Activated T-cell treated with anti-CD3 and anti-CD28 coated beads for 24 hours (primary cell): Measurements from ENCODE around the gene GAPDHS.
A peak's percentile ranks its signal among the peaks of the same experiment; 100 is the strongest.

Source experiments
- DNase-seq: peaks from one replicate; pipeline ENCODE4 v3.0.0-alpha.2; 2020; ENCODE audit warnings: low read depth

The GAPDHS gene

DNA sequence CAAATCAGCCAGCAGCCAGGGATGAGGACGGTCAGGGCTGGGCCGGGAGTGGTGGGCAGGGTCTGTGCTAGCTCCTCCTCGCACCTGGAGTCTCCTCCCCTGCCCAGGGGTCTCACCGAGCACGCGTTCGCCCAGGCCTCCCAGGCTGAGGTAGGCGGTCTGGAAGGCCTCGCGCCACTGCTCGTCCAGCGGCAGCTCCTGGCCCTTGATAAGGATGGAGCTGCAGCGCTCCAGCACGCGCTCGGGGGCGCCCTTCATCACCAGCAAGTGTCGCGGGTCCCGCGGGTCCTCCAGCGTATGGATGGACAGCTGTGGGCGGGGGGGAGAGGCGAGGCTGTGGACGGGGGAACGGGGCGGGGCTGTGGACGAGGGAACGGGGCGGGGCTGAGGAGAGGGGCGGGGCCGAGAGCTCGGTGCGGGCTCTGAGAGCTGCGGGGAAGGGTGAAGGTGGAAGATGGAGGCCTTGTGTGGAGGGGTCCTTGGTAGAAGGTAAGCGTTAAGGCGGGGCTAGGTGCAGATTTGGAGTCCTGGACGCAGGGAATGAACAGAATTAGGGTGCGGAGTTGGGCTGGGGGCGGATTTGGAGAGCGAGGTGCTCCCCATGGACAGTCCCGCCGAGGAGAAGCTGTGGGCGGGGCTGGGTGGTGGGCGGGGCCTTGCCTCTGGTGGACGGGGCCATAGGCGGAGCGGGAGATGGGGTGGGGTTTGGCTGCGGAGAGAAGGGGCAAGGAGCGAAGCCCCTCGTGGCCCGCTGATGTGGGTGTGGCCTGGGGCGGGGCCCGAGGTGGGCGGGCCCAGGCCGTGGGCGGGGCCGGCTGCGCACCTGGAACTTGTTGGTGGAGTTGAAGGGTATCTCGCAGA is 24.5 kb downstream of the GAPDHS start:
- DNase-seq, result peak; percentile 45

DNA sequence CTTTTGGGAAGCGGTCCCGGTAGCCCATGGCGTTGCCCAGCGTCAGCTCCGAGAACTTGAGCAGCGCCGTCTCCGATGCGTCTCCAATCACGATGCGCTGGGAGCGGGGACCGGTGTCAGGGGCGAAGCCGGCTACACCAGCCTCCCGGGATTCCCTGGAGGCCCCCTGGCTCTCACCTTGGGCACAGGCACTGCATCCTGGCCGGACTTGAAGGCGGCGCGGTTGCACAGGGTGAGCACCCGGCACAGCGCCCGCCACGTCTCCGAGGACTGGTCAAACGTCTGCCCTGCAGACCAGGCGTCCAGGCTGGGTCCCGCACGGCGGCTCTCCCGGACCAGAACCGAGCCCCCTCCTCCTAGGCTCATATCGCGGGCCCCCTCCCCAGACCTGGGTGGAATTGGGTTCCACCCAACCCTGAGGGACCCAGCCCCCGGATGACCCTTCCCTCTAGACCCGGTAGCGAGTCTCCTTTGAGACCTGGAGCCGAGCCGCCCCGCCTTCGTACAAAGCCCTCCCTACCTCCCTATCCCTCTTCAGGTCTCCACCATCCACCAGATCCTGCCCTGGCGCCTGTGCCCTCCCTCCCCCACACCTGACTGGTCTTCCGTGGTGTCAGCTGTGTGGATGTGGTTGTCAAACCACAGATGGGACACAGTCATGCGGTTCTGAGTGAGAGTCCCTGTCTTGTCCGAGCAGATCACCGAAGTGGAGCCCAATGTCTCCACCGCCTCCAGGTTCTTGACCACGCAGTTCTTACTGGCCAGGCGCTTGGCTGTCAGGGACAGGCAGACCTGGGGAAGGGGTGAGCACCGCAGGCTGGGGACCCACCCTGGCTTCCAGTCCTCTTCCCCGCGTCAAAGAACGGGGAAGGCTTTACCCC is 25.4 kb downstream of the GAPDHS start:
- DNase-seq, result no peak

- no peak for DNase-seq
Observed at GRCh38 chr19:35559281-35559659, 26.0 kb downstream of the GAPDHS start.

DNA sequence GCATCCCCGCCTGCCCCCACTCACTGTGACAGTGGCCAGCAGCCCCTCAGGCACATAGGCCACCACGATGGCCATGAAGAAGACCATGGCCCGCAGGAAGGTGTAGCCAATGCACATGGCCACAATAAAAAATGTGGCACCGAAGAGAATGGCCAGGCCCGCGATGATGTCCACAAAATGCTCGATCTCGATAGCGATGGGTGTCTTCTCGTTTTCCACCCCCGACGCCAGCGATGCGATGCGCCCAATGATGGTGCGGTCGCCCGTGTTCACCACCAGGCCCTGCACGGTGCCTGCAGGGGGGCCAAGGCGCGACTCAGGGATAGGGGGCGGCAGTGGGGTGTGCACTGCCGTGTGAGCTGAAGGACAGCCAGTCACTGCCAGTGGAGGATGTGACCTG is 26.5 kb downstream of the GAPDHS start:
- DNase-seq, result no peak

DNA sequence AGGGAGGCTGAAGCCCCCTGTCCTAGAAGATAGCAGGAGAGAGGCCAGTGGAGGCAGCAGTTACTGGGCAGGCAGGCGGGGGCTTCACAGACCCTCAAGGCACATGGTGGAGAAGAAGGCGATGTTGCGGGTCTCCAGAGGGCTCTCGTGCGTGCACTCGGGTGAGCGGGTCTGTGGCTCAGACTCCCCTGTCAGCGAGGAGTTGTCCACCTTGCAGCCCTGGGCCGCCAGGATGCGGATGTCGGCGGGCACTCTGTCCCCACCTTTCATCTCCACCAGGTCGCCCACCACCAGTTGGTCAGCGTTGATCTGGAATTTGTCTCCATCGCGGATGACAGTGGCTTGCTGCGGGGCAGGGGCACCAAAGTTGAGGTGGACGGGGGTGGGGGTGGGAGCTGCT is 27.0 kb downstream of the GAPDHS start:
- DNase-seq, result no peak

DNA sequence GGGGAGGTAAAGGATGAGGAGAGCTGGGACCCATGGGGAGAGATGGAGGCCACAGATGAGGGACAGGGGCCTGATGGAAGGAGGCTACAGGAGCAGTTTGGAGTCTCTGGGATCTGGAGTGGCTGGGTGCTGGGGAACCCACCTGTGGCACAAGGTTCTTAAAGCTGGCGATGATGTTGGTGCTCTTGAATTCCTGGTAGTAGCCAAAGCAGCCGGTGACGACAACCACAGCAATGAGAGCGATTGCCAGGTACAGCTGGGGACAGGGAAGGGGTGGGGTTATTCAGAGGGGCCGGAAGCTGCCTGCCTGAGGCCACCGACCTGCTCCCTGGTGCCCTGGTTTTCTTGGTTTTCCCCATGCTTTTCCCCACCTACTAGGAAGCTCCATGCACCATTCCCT is 27.4 kb downstream of the GAPDHS start:
- no peak for DNase-seq

DNA sequence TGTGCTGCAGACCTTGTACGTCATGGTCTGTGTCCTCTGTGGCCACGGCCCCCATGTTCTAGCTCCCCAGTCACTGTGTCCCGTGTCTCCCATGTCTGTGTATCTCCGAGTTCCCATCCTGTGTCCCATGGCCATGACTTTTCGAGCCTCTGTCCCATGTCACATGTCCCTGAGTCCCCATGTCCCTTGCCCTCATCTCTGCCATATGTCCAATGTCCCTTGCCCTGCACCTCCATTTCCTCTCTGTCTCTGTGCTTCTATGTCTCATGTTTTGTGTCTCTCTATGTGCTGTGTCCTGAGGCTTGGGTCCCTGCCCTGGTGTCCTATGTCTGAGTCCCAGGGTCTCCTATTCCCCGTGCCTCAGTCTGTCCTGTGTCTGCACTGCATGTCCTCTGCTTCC is 28.2 kb downstream of the GAPDHS start:
- no peak for DNase-seq

GRCh38 chr19:35562336-35562735 is 29.1 kb downstream of the GAPDHS start:
- no peak for DNase-seq

GRCh38 chr19:35562776-35563175 is 29.5 kb downstream of the GAPDHS start:
- DNase-seq, result no peak

DNA sequence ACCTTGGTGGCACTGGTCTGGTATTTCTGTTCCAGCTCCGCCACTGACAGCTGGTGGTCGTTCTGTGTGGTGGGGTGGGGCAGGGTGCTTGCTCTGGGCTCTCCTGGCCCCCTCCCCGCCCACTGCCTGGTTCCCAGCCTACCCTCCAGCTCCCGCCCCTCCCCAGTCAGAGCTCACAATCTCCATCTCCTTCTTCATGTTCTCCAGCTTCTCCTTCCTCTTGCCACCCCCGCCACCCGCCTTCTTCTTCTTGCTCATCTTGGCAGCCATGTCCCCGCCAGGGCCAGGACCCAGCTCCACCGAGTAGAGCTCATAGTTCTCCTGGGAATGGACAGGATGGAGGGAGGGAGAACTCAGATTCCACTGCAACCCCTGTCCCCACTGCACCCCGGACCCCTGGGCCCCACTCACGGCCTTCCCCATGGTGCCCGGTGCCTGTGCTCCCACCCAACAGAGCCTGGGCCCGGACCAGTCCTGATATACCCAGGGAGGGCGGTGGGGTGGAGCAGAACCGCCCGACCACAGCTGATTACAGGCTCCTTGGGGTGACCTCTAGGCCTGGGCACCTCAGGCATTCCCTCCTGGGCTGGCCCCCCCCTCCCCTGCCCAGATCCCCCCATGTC is 30.1 kb downstream of the GAPDHS start, which contains the start of gene ATP4A:
Gene ATP4A (minus strand): TSS at position 452 of the 623 bp plus-strand sequence. CDS start 29 bp downstream, at position 423.
- no peak for DNase-seq

DNA sequence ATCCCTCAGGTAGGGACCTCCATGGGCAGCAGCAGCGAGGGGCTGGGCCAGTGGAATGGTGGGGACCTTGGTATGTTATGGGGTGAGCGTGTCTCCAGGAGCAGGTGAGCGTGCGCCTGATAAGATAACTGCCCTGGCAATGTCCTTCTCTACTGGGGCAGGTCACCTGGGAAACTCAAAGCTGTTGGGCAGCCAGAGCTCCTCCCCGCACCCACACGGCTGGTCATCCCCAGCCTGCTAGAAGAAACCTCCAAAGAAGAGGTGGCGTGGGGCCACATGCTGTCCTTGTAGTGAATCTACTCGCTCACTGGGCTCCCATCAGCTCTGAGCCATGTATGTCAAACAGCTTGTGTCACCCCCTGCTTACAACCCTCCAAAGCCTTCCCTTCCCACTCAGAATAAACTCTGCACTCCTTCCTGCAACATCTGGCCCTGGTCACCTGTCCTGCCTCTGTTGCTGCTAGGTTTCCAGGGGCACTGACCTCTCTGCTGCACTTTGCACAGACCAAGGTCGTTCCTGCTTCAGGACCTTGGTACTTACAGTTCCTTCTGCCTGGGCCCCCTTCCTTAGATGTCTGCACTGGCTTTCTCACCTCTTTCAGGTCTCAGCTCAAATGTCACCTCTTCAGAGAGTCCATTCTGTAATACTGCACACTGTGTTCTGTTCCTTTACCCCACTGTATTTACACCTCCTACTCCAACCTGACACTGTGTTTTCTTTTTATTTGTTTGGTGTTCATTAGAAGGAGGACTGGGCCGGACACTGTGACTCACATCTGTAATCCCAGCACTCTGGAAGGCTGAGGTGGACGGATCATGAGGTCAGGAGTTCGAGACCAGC is 32.0 kb downstream of the GAPDHS start:
- DNase-seq, result no peak

DNA sequence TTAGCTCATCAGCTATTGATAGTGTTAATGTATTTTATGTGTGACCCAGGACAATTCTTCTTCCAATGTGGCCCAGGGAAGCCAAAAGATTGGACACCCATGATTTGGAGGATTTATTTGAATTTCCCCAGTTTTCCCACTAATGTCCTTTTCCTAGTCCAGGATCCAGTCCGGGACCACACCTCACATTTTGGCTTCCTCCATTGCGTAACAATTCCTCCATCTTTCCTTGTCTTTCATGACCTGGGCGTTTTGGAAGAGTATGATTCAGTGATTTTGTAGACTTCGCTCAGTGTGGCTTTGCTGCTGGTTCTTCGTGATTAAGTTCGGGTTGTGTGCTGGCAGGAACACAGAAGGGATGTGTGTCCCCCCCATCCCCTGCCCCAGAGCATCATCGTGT is 33.5 kb downstream of the GAPDHS start:
- DNase-seq, result no peak

DNA sequence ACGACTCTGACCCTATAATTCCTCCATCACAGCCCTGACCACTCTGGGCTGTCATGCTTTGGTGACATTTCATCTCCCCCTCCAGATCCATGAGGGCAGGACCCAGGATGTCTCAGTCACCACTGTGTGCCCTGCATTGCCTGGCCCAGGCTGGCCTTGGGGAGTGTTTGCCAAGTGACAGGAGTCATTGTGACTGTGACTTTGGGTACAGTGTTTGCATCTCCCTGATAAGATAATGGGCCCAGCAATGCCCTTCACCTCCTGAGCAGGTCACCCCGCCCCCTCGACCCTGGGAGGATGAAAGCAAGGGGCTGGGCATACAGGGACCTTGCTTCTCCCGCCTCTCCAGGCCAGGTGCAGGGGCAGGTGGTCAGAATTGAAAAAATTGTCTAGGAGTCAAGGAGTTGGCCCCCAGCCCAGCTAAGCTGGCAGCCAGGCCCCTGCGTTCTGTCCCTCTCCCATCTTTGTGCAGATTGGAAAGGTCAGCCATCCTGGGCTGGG is 36.1 kb downstream of the GAPDHS start:
- no peak for DNase-seq

DNA sequence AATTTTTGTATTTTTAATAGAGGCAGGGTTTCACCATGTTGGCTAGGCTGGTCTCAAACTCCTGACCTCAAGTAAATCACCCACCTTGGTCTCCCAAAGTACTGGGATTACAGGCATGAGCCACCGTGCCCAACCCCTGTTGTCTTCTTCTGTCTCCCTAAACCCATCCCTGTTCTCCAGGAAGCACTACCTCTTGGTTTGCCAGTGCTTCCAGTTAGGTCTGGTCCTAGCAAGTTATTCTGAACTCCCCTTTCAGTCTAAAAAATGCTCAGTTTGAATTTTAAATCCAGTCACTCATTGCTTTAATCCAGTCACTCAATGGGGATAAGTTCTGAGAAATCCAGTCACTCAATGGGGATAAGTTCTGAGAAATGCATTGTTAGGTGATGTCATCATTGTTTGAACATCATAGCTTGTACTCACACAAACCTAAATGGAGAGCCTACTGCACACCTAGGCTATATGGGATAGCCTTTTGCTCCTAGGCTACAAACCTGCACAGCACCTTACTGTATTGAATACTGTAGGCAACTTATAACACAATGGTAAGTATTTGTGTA is 38.2 kb downstream of the GAPDHS start:
- DNase-seq, result no peak

DNA sequence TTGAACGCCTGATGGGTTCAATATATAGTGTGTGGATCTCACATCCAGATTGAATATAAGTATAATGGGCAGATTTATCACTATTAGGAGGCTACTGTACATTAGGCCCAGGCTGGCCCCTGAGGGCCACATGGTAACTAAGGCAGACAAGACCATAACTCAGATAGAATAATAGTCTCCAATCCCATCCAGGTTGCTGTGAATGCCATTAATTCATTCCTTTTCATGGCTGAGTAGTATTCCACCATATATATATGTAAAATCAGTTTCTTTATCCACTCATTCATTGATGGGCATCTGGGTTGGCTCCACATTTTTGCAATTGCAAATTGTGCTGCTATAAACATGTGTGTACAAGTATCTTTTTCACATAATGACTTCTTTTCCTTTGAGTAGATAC is 44.7 kb downstream of the GAPDHS start:
- no peak for DNase-seq

- DNase-seq, result no peak
Observed at GRCh38 chr19:35578707-35579106, 45.5 kb downstream of the GAPDHS start.

GRCh38 chr19:35582760-35583159 is 49.5 kb downstream of the GAPDHS start:
- no peak for DNase-seq

GRCh38 chr19:35585848-35586247 is 52.6 kb downstream of the GAPDHS start, which contains the start of gene PMIS2:
Gene PMIS2, plus strand, starts transcription at chr19:35586173. Its CDS starts 87 bp downstream, at chr19:35586260.
- no peak for DNase-seq

GRCh38 chr19:35587321-35587720 is 54.1 kb downstream of the GAPDHS start:
- DNase-seq, result no peak

GRCh38 chr19:35590875-35591274 is 57.6 kb downstream of the GAPDHS start:
- no peak for DNase-seq

- no peak for DNase-seq
Observed at GRCh38 chr19:35592226-35592625, 59.0 kb downstream of the GAPDHS start.
